Suprapubic skin (tissue), 4 donors: ENCODE measurements around the gene TFPI.

Experiments
- EP300 ChIP-seq: sonication (generic); formaldehyde crosslinking; IDR thresholded peaks from one replicate; pipeline ENCODE4 v1.6.1; 2017; ENCODE audit warnings: antibody characterized with exemption
- POLR2A ChIP-seq, 2 donors: fragments of 450-650 bp; IDR thresholded peaks; one replicate each; pipeline ENCODE4 v1.6.1; 2017; ENCODE audit warnings: antibody characterized with exemption in 2 of 2, mild to moderate bottlenecking in 2 of 2, moderate library complexity in 2 of 2
- POLR2AphosphoS5 ChIP-seq, 3 donors: sonication (generic); formaldehyde crosslinking; IDR thresholded peaks; one replicate each; pipeline ENCODE4 v1.6.1; 2017; ENCODE audit warnings: antibody characterized with exemption in 3 of 3
- TF ChIP-seq, protein P1 (sequence below), 2 donors: fragments of 200-600 bp in 1 of 2; fragments of 450-650 bp in 1 of 2; sonication (generic) in 1 of 2; IDR thresholded peaks; one replicate each; pipeline ENCODE4 v1.5.1; 2016 to 2019; ENCODE audit warnings: antibody characterized with exemption in 2 of 2, mild to moderate bottlenecking in 1 of 2, moderate library complexity in 1 of 2

- TF ChIP-seq, protein P1, sequence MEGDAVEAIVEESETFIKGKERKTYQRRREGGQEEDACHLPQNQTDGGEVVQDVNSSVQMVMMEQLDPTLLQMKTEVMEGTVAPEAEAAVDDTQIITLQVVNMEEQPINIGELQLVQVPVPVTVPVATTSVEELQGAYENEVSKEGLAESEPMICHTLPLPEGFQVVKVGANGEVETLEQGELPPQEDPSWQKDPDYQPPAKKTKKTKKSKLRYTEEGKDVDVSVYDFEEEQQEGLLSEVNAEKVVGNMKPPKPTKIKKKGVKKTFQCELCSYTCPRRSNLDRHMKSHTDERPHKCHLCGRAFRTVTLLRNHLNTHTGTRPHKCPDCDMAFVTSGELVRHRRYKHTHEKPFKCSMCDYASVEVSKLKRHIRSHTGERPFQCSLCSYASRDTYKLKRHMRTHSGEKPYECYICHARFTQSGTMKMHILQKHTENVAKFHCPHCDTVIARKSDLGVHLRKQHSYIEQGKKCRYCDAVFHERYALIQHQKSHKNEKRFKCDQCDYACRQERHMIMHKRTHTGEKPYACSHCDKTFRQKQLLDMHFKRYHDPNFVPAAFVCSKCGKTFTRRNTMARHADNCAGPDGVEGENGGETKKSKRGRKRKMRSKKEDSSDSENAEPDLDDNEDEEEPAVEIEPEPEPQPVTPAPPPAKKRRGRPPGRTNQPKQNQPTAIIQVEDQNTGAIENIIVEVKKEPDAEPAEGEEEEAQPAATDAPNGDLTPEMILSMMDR (IDR thresholded peaks at IDR 0.05) = no peak
- TF ChIP-seq POLR2AphosphoS5 (IDR thresholded peaks at IDR 0.05) (no peak), POLR2A (IDR thresholded peaks at IDR 0.05) (no peak), EP300 (no peak)
Observed at GRCh38 chr2:187435078-187435477, 119.2 kb downstream of the TFPI start.
